K562 (cell line): Measurements from ENCODE around the gene PRAME. TPM values are rescaled to one million over a fixed set of nuclear protein-coding genes. Genes with fewer than 3 reads are reported as not detected.
A peak's percentile ranks its signal among the peaks of the same experiment; 100 is the strongest.

Source experiments
- ATAC-seq: fragments of 200-7000 bp; cut with Tn5 transposase; 3 replicates; pipeline ENCODE4 v1.9.1; 2020; ENCODE audit warnings: moderate library complexity
- BruUV-seq: library from RNA; stranded (reverse); fragments of 400-500 nt; replicated peaks from 2 replicates; lab custom pipeline; 2021; lab: Mats Ljungman, UMichigan
- CTCF ChIA-PET: fragments of 300-600 bp; formaldehyde crosslinking; extraction: SDS; loops from one replicate; lab custom pipeline; 2021; ENCODE audit warnings: low intra/inter-chr PET ratio; lab: Yijun Ruan, JAX
- POLR2A ChIA-PET: fragments of 300-600, 350-650 bp; sonication (Branson Sonifier 250); formaldehyde crosslinking; extraction: SDS; loops from one replicate; lab custom pipeline; 2021; ENCODE audit warnings: antibody characterized with exemption, inconsistent platforms; lab: Yijun Ruan, JAX
- DNase-seq, 4 experiments: peaks; one replicate each; pipeline versions ENCODE4 v3.0.0 to v3.0.0-alpha.2; 2011 to 2018; ENCODE audit warnings: low spot score in 3 of 4, mixed read lengths in 3 of 4; ENCODE audit errors: extremely low read depth in 1 of 4
- FAIRE-seq: peaks from 2 replicates; lab custom pipeline; 2011; peaks lifted over from hg19 to GRCh38; lab: Jason Lieb, UNC
- H2AFZ ChIP-seq: 2 replicates; pipeline ENCODE4 v1.6.0; 2011; ENCODE audit warnings: low read depth, low read length, control low read depth, inconsistent platforms
- H3K27ac ChIP-seq: fragments of 200-600 bp; 3 replicates; pipeline ENCODE4 v1.8.0; 2011; ENCODE audit warnings: low read depth, mild to moderate bottlenecking, control low read depth, inconsistent platforms, low read length, moderate library complexity, mixed read lengths; ENCODE audit errors: extremely low read depth
- H3K27me3 ChIP-seq, 2 experiments: fragments of 300-600 bp in 1 of 2; 2 replicates in 1 of 2; 3 replicates in 1 of 2; pipeline versions ENCODE4 v1.6.0 to v1.8.0; 2011; ENCODE audit warnings: inconsistent platforms in 2 of 2, low read length in 2 of 2, mild to moderate bottlenecking in 1 of 2, mixed read lengths in 1 of 2, moderate library complexity in 1 of 2; ENCODE audit not compliant: control insufficient read depth in 2 of 2, insufficient read depth in 2 of 2
- H3K36me3 ChIP-seq: fragments of 300-600 bp; 3 replicates; pipeline ENCODE4 v1.8.0; 2011; ENCODE audit warnings: mild to moderate bottlenecking, low read length, inconsistent platforms; ENCODE audit not compliant: control insufficient read depth, insufficient read depth
- H3K4me1 ChIP-seq, 2 experiments: fragments of 200-600 bp in 1 of 2; replicated peaks in 1 of 2; 2 replicates in 1 of 2; 3 replicates in 1 of 2; pipeline versions ENCODE4 v1.5.1 to v1.8.0; 2011; ENCODE audit warnings: inconsistent platforms in 2 of 2, low read length in 2 of 2, mild to moderate bottlenecking in 1 of 2, mixed read lengths in 1 of 2, moderate library complexity in 1 of 2; ENCODE audit not compliant: control insufficient read depth in 2 of 2, insufficient read depth in 2 of 2
- H3K4me2 ChIP-seq: 2 replicates; pipeline ENCODE4 v1.6.1; 2011; ENCODE audit warnings: low read length, control low read depth, inconsistent platforms, mixed read lengths; ENCODE audit not compliant: insufficient read depth
- H3K4me3 ChIP-seq: fragments of 200-600 bp; sonication (generic), shearing (Covaris generic); 2 replicates; pipeline ENCODE4 v1.5.1; 2016; ENCODE audit warnings: control low read depth, inconsistent platforms
- H3K79me2 ChIP-seq: fragments of 200-600 bp; 3 replicates; pipeline ENCODE4 v1.8.0; 2011; ENCODE audit warnings: low read length, inconsistent platforms; ENCODE audit not compliant: control insufficient read depth, insufficient read depth
- H3K9ac ChIP-seq, 2 experiments: 2 replicates each; pipeline versions ENCODE4 v1.6.0 to v1.6.1; 2011; ENCODE audit warnings: low read depth in 2 of 2, low read length in 2 of 2, control low read depth in 1 of 2, inconsistent platforms in 1 of 2, mild to moderate bottlenecking in 1 of 2, mixed read lengths in 1 of 2; ENCODE audit not compliant: insufficient read depth in 1 of 2
- H3K9me1 ChIP-seq: one replicate; pipeline ENCODE4 v1.6.0; 2011; ENCODE audit warnings: inconsistent platforms, mild to moderate bottlenecking, low read length, moderate library complexity; ENCODE audit not compliant: control insufficient read depth, insufficient read depth
- H3K9me3 ChIP-seq: replicated peaks from 2 replicates; pipeline ENCODE4 v1.5.1; 2011; ENCODE audit warnings: low read depth, low read length, inconsistent platforms; ENCODE audit not compliant: control insufficient read depth, insufficient read depth
- H4K20me1 ChIP-seq: replicated peaks from 2 replicates; pipeline ENCODE4 v1.6.1; 2011; ENCODE audit warnings: low read length, inconsistent platforms, mixed read lengths; ENCODE audit not compliant: control insufficient read depth, insufficient read depth
- IRF2 ChIP-seq: sonication (generic); formaldehyde crosslinking; IDR thresholded peaks from 2 replicates; pipeline ENCODE4 v1.8.1; 2022; ENCODE audit warnings: mild to moderate bottlenecking, missing genetic modification reagents
- MYNN ChIP-seq, 2 experiments: sonication (generic); formaldehyde crosslinking in 1 of 2; IDR thresholded peaks; 2 replicates each; pipeline versions ENCODE4 v1.5.0 to v1.6.1; 2016 to 2020; ENCODE audit warnings: antibody characterized with exemption in 1 of 2, missing genetic modification reagents in 1 of 2
- NR1H2 ChIP-seq: sonication (generic); formaldehyde crosslinking; IDR thresholded peaks from 2 replicates; pipeline ENCODE4 v1.4.0; 2020; ENCODE audit warnings: mild to moderate bottlenecking, missing genetic modification reagents
- PREB ChIP-seq: sonication (generic); formaldehyde crosslinking; IDR thresholded peaks from 2 replicates; pipeline ENCODE4 v1.8.1; 2023; ENCODE audit warnings: mild to moderate bottlenecking, missing genetic modification reagents
- SREBF2 ChIP-seq: sonication (generic); formaldehyde crosslinking; IDR thresholded peaks from 2 replicates; pipeline ENCODE4 v1.4.0; 2020; ENCODE audit warnings: mild to moderate bottlenecking, missing genetic modification reagents
- XRCC4 ChIP-seq: IDR thresholded peaks from one replicate; pipeline ENCODE4 v1.6.1; 2011; ENCODE audit not compliant: insufficient read depth, insufficient read length; ENCODE audit errors: extremely low read depth
- ZNF431 ChIP-seq: sonication (generic); formaldehyde crosslinking; IDR thresholded peaks from 2 replicates; pipeline ENCODE4 v1.8.0; 2022; ENCODE audit warnings: mild to moderate bottlenecking, missing genetic modification reagents
- ZNF699 ChIP-seq: fragments of 250-450 bp; sonication (Bioruptor Pico); IDR thresholded peaks from 2 replicates; pipeline ENCODE4 v1.8.0; 2021; ENCODE audit warnings: mild to moderate bottlenecking, moderate library complexity; ENCODE audit not compliant: insufficient replicate concordance
- WGBS: fragments of 100-300 bp; shearing (Covaris generic); methylation state at CpG from one replicate; pipeline ENCODE4 v1.1.6; 2016; ENCODE audit warnings: low coverage, mixed read lengths; ENCODE audit not compliant: insufficient coverage; ENCODE audit errors: missing lambda C conversion rate; 5-methylcytosine and 5-hydroxymethylcytosine counted together
- in situ Hi-C: fragments of 300-500 bp; cut with MboI; formaldehyde crosslinking; loops from 4 replicates; pipeline ENCODE4 v1.15.0; 2018; ENCODE audit warnings: inconsistent platforms, mixed read lengths
- intact Hi-C: fragments of 100-400 bp; cut with micrococcal nuclease; formaldehyde crosslinking; loops from 2 replicates; pipeline ENCODE4 v1.14.2; 2022
- polyA plus RNA-seq, 8 experiments: library from polyadenylated mRNA; depleted of rRNA in 4 of 8; stranded (reverse) in 5 of 8; unstranded in 3 of 8; fragments of >200 nt; fragmentation: Nextera tagmentation in 2 of 8; fragmentation: Illumina TruSeq in 1 of 8; extraction: Ambion mirVana in 2 of 8; extraction: Trizol in 1 of 8; gene quantifications; 2 replicates each; pipeline versions ENCODE4 v1.2.1 to v1.2.3, GENCODE V29; 2011 to 2014; ENCODE audit warnings: inconsistent platforms in 1 of 8, missing spikeins in 1 of 8
- total RNA-seq, 7 experiments: library from RNA; depleted of rRNA in 6 of 7; stranded (reverse); fragments of >200 nt in 6 of 7; fragmentation: Illumina TruSeq in 2 of 7; extraction: Trizol in 2 of 7; gene quantifications; 2 replicates each; pipeline versions ENCODE4 v1.2.1 to v1.2.3, GENCODE V29; 2011 to 2021; ENCODE audit warnings: low replicate concordance in 1 of 7
- TF ChIP-seq, protein P1 (sequence below), 2 experiments: fragments of 200-800 bp in 1 of 2; sonication (Bioruptor generic) in 1 of 2; sonication (generic) in 1 of 2; formaldehyde crosslinking in 1 of 2; IDR thresholded peaks in 1 of 2; conservative IDR thresholded peaks in 1 of 2; 2 replicates each; pipeline versions ENCODE4 v1.5.0 to v1.6.1; 2016 to 2020; ENCODE audit warnings: missing compliant biosample characterization in 1 of 2, missing genetic modification characterization in 1 of 2, missing genetic modification reagents in 1 of 2

PRAME gene
- total and polyA plus RNA-seq, 9 of the 15 experiments (the other 6 are each of a cell fraction or from before 2014, with no cell fraction given): 662 to 2,141 (median 1,142) TPM

GRCh38 chr22:22569218-22569617 is 10.2 kb upstream of the PRAME start:
- no peaks in the 10 kb centered on the region for H3K9me1 ChIP-seq
- no peaks in the 10 kb centered on the region for H3K36me3 ChIP-seq
- under 1% methylated on average over 5 of the region's 5 CpGs for WGBS
- no peak overlapping the region for H3K4me2 ChIP-seq
- CTCF ChIA-PET: interaction anchor here (0.9 to 2.3 kb wide), 3 partner anchors 10 to 118 kb away, joined by 3 to 12 read pairs (median 5); partner anchors contain the start of gene PRAME
- DNase-seq: no peak
- FAIRE-seq: no peak
- no TSS peak for BruUV-seq
- no peaks in the 10 kb centered on the region for H4K20me1 ChIP-seq
- no peak overlapping the region for H3K9ac ChIP-seq
- POLR2A ChIA-PET: interaction anchor here (0.6 to 8.0 kb wide), 9 partner anchors 9 to 682 kb away, joined by 3 to 64 read pairs (median 3); partner anchors contain the start of genes PRAME and ZNF280A
- ATAC-seq: no peak
- no peak overlapping the region for H3K27ac ChIP-seq
- H3K4me3 ChIP-seq: no peak overlapping the region
- intact Hi-C loops: no loop called here
- TF ChIP-seq, protein P1, sequence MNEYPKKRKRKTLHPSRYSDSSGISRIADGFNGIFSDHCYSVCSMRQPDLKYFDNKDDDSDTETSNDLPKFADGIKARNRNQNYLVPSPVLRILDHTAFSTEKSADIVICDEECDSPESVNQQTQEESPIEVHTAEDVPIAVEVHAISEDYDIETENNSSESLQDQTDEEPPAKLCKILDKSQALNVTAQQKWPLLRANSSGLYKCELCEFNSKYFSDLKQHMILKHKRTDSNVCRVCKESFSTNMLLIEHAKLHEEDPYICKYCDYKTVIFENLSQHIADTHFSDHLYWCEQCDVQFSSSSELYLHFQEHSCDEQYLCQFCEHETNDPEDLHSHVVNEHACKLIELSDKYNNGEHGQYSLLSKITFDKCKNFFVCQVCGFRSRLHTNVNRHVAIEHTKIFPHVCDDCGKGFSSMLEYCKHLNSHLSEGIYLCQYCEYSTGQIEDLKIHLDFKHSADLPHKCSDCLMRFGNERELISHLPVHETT (CRISPR knock-in tag; conservative IDR thresholded peaks at IDR 0.05 in 1 of 2, IDR thresholded peaks at IDR 0.05 in 1 of 2): peak in 1 of 2 experiments; percentile 96; a peak in 2 of 4 replicates
- TF ChIP-seq MYNN (IDR thresholded peaks at IDR 0.05) (no peak), MYNN (CRISPR knock-in tag; IDR thresholded peaks at IDR 0.05) (peak; percentile 66; the same call in 1 of the 2 replicates), SREBF2 (CRISPR knock-in tag) (0 out of 2 replicates have a peak, but pooled peaks have one; percentile 49), XRCC4 (no peak), IRF2 (0 out of 2 replicates have a peak, but pooled peaks have one; percentile 20), NR1H2 (CRISPR knock-in tag) (0 out of 2 replicates have a peak, but pooled peaks have one; percentile 79), ZNF431 (CRISPR knock-in tag) (no peak), ZNF699 (CRISPR knock-in tag) (peak; percentile 27), PREB (CRISPR knock-in tag) (peak; percentile 60; the same call in 1 of the 2 replicates)
- H3K4me1 ChIP-seq: no peaks in the 10 kb centered on the region
- peaks cover 5% of the 10 kb centered on the region; the same call in 1 of the 2 replicates for H3K9me3 ChIP-seq
- no peaks in the 10 kb centered on the region for H3K79me2 ChIP-seq
- peaks cover 73 to 76% of the 10 kb centered on the region in 2 experiments for H3K27me3 ChIP-seq
- in situ Hi-C loops: loop anchor here (5.0 kb wide), 1 partner anchor 97 kb away; no protein-coding TSS in a partner anchor
- no peak overlapping the region for H2AFZ ChIP-seq
